LNCAP (cell line): ENCODE measurements around the gene MYADML2.

Experiments used
- CTCF ChIP-seq: fragments of 450-650 bp; IDR thresholded peaks from 2 replicates; pipeline ENCODE4 v1.5.1; 2017; ENCODE audit warnings: mild to moderate bottlenecking

Gene MYADML2

DNA sequence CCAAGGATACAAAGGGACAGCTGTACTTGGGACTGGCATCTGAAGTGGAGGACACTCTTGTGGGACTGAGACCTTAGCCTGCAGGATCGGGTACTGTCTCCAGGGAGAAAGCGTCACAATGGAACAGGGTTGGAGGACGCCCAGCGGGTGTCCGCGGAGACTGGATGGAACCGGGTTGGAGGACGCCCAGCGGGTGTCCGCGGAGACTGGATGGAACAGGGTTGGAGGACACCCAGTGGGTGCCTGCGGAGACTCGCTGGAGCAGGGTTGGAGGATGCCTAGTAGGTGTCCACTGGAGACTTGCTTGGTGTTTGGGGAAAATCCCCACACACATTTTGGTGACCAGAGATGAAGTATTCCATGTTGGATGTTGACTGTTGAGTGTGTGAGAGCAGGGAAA lies at the start of gene MYADML2:
MYADML2 (minus strand) TSS at position 45 of the 400 bp plus-strand sequence. CDS start 5,492 bp downstream, outside the sequence.
- no peak for TF ChIP-seq CTCF

DNA sequence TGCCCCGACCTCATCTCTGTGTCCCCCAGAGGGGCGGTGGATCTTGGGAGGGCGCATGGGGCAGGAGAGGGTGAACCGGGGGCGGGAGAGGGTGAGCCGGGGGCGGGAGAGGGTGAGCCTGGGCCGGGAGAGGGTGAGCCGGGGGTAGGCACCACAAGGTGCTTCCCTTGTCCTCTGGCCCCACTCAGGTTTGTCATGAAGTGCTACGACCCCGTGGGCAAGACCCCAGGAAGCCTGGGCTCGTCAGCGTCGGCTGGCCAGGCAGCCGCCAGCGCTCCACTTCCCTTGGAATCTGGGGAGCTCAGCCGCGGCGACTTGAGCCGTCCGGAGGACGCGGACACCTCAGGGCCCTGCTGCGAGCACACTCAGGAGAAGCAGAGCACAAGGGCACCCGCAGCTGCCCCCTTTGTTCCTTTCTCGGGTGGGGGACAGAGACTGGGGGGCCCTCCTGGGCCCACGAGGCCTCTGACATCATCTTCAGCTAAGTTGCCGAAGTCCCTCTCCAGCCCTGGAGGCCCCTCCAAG lies 49.3 kb upstream of the MYADML2 start:
- TF ChIP-seq CTCF: no peak

GRCh38 chr17:81995463-81996231 lies 48.6 kb upstream of the MYADML2 start:
- no peak for TF ChIP-seq CTCF

DNA sequence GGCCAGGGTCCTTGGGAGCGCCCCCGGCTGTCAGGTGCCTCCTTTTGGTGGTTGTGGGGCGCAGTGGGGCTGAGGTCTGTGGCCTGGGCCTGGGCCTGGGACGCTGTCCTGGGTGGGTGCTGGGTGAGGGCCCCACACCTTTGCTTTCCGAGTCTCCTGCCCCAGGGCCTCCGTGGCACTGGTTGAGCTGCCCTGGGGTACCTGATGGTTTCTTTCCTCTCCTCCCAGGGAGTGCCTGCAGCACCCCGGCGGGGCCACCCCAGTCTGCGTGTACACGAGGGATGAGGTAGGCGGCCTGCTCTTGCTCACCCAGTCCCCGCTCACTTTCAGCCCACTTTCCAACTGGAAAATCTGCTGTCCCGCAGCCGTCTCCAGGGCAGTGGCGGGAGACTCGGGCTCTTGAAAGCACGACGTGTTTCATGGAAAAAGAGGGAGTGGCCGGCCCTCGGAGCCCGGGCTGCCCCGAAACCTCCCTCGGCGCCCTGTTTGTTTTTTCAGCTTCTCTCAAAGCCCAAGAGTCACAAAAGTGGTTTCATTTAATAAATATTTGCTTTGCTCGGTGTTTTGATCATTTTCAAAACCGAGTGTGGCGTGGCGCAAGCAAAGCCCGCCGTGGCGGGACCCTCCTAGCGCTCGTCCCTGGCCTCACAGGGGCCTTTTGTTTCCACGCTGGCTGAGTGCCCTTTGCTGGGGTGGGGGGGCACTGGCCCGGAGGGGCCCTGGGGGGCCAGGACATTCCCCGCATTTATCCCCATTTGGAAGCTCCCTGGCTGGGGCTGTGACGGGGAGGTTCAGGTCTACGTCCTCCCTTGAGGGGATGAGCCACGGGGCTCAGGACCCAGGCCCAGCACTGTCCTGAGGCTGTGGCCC lies 47.8 kb upstream of the MYADML2 start:
- TF ChIP-seq CTCF: no peak

- no peak for TF ChIP-seq CTCF
Observed at GRCh38 chr17:81993729-81994592, 46.9 kb upstream of the MYADML2 start.

- no peak for TF ChIP-seq CTCF
Observed at GRCh38 chr17:81992306-81993102, 45.5 kb upstream of the MYADML2 start.
